Prostate gland (tissue), 2 donors: Measurements from ENCODE around the gene CDC20B. TPM values are rescaled to one million over a fixed set of nuclear protein-coding genes. Genes with fewer than 3 reads are reported as not detected.

Source experiments
- DNase-seq: peaks from one replicate; pipeline ENCODE4 v3.0.0-alpha.2; 2019; ENCODE audit warnings: low spot score
- H3K27ac ChIP-seq, 2 donors: fragments of 200-600 bp; sonication (generic); 2 replicates each; pipeline ENCODE4 v1.5.1; 2017 to 2019
- H3K27me3 ChIP-seq: fragments of 200-600 bp; sonication (generic); replicated peaks from 2 replicates; pipeline ENCODE4 v1.5.1; 2019; ENCODE audit not compliant: insufficient read depth
- H3K36me3 ChIP-seq, 2 donors: fragments of 200-600 bp; sonication (generic); 1 replicate in 1 of 2; 2 replicates in 1 of 2; pipeline versions ENCODE4 v1.5.1 to v1.8.1; 2017 to 2019
- H3K4me1 ChIP-seq: fragments of 200-600 bp; sonication (generic); replicated peaks from 2 replicates; pipeline ENCODE4 v1.5.1; 2019
- H3K4me3 ChIP-seq, 2 donors: fragments of 200-600 bp; sonication (generic); 2 replicates each; pipeline ENCODE4 v1.5.1; 2017 to 2019
- H3K9me3 ChIP-seq: fragments of 200-600 bp; sonication (generic); 2 replicates; pipeline ENCODE4 v1.5.1; 2017
- CTCF ChIP-seq, 4 experiments: fragments of 200-600 bp in 2 of 4; fragments of 450-650 bp in 2 of 4; sonication (generic) in 2 of 4; IDR thresholded peaks; 1 replicate in 3 of 4; 2 replicates in 1 of 4; pipeline ENCODE4 v1.5.1; 2016 to 2019; ENCODE audit warnings: antibody characterized with exemption in 4 of 4, mild to moderate bottlenecking in 2 of 4, moderate library complexity in 2 of 4
- POLR2A ChIP-seq: fragments of 450-650 bp; IDR thresholded peaks from one replicate; pipeline ENCODE4 v1.6.1; 2016; ENCODE audit warnings: antibody characterized with exemption, mild to moderate bottlenecking
- POLR2AphosphoS5 ChIP-seq: sonication (generic); formaldehyde crosslinking; IDR thresholded peaks from one replicate; pipeline ENCODE4 v1.6.1; 2017; ENCODE audit warnings: antibody characterized with exemption
- whole genome bisulfite sequencing: methylation state at CpG from one replicate; pipeline ENCODE4 v1.1.5; 2018; 5-methylcytosine and 5-hydroxymethylcytosine counted together
- intact Hi-C: fragments of 100-400 bp; cut with DNase I; formaldehyde crosslinking; loops from one replicate; pipeline ENCODE4 v1.14.2; 2022
- total RNA-seq, 2 donors: library from RNA; depleted of rRNA; stranded (reverse); fragments of >200 nt; gene quantifications; one replicate each; pipeline ENCODE4 v1.1.0, GENCODE V29; 2016

The CDC20B gene
- total RNA-seq, 2 donors from 2014 or later = 1.1 TPM; not detected in 1

- Histone ChIP-seq H3K4me1 (peaks cover 4% of the 10 kb centered on the region), H3K27ac (no peak overlapping the region), H3K36me3 (no peaks in the 10 kb centered on the region), H3K4me3 (peak overlapping the region in 1 of 2 donors; percentile 3), H3K27me3 (no peaks in the 10 kb centered on the region), H3K9me3 (no peaks in the 10 kb centered on the region)
- intact Hi-C loops = loop anchor here (10.0 kb wide), 1 partner anchor 1029 kb away; no protein-coding TSS in a partner anchor
- TF ChIP-seq CTCF (IDR thresholded peaks at IDR 0.05) = peak in 2 of 4 experiments; percentile 29 to 58
- TF ChIP-seq POLR2AphosphoS5 = no peak
- DNase-seq = no peak
- WGBS = 3% methylated on average over 44 of the region's 44 CpGs
Measured at GRCh38 chr5:55176176-55176818, 3.3 kb upstream of the CDC20B start.

DNA sequence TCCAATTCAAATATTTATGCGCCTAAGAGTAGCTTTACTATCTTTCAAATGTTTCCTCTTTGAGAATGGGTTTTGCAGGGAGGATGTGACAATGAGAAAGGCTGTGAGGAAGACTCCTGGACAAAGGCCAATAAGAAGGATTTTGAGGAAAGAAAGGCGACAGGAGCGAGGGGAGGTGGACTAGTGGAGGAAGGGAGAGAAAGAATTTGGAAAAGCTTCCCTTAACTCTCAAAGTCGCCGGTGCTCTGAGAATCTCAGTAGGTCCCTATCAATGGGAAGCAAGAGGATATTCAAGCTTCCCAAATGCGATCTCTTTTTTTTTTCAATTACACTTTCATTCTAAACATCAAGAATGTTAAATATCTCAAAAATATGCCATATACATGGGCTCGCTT, 2.8 kb upstream of the CDC20B start:
- no peak overlapping the region for H3K27ac ChIP-seq
- no peaks in the 10 kb centered on the region for H3K27me3 ChIP-seq
- DNase-seq = no peak
- intact Hi-C loops = loop anchor here (10.0 kb wide), 1 partner anchor 1029 kb away; no protein-coding TSS in a partner anchor
- peaks cover 4% of the 10 kb centered on the region for H3K4me1 ChIP-seq
- H3K4me3 ChIP-seq = no peak overlapping the region
- H3K9me3 ChIP-seq = no peaks in the 10 kb centered on the region
- TF ChIP-seq POLR2A = no peak
- TF ChIP-seq CTCF (IDR thresholded peaks at IDR 0.05) = no peak
- no peak for TF ChIP-seq POLR2AphosphoS5
- 14% methylated on average over 7 of the region's 7 CpGs for WGBS
- no peaks in the 10 kb centered on the region for H3K36me3 ChIP-seq

DNA sequence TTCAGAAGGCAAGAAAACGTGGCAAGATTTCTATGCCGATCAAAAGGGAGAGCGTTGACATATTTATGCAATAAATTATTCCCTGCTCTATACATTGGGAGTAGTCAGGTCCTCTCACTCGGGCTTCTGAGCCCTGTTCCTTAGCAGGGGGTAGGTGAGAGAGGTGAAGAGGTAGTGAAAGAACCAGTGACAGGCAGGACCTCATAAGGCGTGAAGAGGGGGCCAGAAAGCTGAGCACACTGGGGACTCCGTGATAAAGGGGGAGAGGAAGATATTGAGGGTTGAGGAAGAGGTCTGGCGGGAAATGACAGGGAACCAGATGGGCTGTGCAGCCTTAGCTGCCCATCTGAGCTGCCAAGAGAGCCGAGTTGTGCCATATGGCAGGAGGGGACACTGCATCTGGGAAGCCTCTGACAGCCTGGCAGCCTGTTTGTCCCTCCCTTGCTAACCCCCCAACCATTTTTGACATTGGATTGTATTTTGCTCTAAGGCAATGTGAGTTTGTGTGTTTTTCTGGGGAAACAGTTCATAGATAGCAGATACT, 782 bp upstream of the CDC20B start:
- intact Hi-C loops = loop anchor here (10.0 kb wide), 1 partner anchor 1031 kb away; no protein-coding TSS in a partner anchor
- WGBS = 15% methylated on average over 8 of the region's 8 CpGs

DNA sequence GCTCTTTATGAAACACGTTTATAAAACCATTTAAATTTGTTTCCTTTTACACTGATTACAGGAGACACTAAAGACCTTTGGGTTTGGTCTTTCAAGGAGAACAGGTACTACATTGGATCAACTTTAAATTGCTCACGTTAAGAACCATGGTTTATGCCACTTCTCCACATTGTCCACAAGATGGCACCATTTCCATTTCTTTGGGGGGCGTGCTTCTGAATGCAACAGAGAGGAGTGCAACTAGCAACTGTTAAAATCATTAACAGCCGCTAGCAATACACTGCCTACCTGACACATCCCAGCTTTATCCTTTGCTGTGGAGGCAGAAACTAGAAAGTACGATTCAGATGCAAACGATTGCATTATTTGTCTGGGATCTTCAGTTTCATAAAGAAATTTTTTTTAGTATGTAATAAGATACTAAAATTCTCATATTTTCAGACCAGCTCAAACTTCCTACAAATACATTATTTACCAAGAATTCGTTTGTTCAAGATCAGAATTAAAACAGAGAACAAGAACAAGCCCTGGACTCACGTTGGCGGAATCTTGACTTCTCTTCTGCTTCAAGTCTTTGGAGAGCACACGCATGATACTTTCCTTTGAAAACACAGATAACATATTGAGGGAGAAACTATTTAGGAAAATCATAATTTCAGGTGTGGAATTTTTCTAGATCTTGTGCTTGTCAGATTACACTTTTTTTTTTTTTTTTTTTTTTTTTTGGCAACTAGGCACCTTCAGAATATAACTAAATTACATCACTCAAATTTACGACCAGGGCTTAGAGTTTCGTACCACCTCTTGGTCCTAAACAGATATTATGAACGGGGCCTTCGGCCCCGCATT, 702 bp downstream of the CDC20B start:
- peak; percentile 46 for DNase-seq
- H3K4me3 ChIP-seq = peak overlapping the region; percentile 30 to 39
- no peaks in the 10 kb centered on the region for H3K27me3 ChIP-seq
- H3K27ac ChIP-seq = no peak overlapping the region
- no peaks in the 10 kb centered on the region for H3K36me3 ChIP-seq
- peaks cover 4% of the 10 kb centered on the region for H3K4me1 ChIP-seq
- peak; percentile 73 for TF ChIP-seq POLR2AphosphoS5
- TF ChIP-seq POLR2A = no peak
- TF ChIP-seq CTCF (IDR thresholded peaks at IDR 0.05) = peak; percentile 49 to 84 (median 80)
- 7% methylated on average over 15 of the region's 15 CpGs for WGBS
- intact Hi-C loops = loop anchor here (10.0 kb wide), 1 partner anchor 1033 kb away; no protein-coding TSS in a partner anchor
- H3K9me3 ChIP-seq = no peaks in the 10 kb centered on the region

More for the DNA sequence above, 782 bp upstream of the CDC20B start:
- no peak for DNase-seq
- no peak overlapping the region for H3K27ac ChIP-seq
- H3K27me3 ChIP-seq = no peaks in the 10 kb centered on the region
- H3K36me3 ChIP-seq = no peaks in the 10 kb centered on the region
- H3K4me1 ChIP-seq = peaks cover 4% of the 10 kb centered on the region
- no peaks in the 10 kb centered on the region for H3K9me3 ChIP-seq
- TF ChIP-seq POLR2A = no peak
- TF ChIP-seq CTCF (IDR thresholded peaks at IDR 0.05) = no peak
- TF ChIP-seq POLR2AphosphoS5 = no peak
- H3K4me3 ChIP-seq = peak overlapping the region; percentile 30 to 39
